Stimulated activated CD8-positive, alpha-beta memory T cell treated with anti-CD3 and anti-CD28 coated beads, Interleukin-4, amount 100 ng/mL, for 24 hours (primary cell): ENCODE results near the gene CATSPER1.
"Not testable (repeated sequence)": the region's sequence is repeated elsewhere in the genome, so short reads cannot be mapped to it uniquely, and the experiment has no call there.

Experiments
- DNase-seq: peaks from one replicate; pipeline ENCODE4 v3.0.0-alpha.2; 2020; ENCODE audit warnings: low read depth

CATSPER1 gene

GRCh38 chr11:66051766-66052663, 25.7 kb upstream of the CATSPER1 start, which contains the start of gene SF3B2:
TSS of gene SF3B2 (plus strand) at chr11:66052364. CDS start at chr11:66052385, 21 bp downstream.
- peak; percentile 95 for DNase-seq

- DNase-seq = no peak
Measured at GRCh38 chr11:66051371-66051765, 25.1 kb upstream of the CATSPER1 start.

GRCh38 chr11:66050581-66051231, 24.4 kb upstream of the CATSPER1 start:
- no peak for DNase-seq

DNA sequence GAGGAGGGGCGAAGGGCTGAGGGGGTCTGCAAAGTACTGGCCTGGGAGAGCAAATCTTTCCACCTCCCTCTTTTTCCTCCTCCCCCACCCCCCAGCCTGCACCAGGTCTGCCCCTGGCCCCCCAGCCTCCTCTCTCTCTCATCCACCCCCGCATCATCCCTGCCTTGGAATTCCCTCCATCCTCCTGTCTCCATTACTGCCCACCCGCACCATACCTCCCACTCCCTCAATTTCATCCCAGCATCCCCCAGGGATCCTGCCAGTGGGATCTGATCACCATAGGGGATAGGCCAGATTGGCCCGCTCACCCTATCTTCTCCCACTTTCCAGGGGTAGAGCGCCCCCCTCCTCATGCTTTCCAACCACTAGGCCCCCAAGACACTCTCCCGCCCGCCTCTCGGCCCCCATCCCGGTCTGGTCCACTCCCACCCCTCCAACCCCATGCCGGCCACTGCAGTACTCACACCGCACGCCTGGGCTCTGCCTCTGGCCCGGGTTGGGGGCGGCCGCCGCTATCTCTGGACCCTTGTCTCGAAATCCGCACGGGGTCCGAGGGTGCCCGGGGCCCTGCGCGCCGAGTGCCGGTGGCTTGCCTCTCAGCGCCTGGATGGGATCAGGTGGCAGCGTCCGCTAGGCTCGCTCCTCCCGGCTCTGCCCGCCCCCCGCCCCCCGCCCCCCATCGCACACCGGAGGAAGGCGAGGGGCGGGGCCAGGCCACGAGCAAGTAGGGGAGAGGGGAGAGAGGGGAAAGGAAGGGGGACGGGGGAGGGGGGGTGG, 22.5 kb upstream of the CATSPER1 start, which contains the start of gene GAL3ST3:
TSS of gene GAL3ST3 (minus strand) at position 615 of the 777 bp plus-strand sequence. CDS start 3,746 bp downstream, outside the sequence.
- DNase-seq = no peak

GRCh38 chr11:66047541-66048365, 21.5 kb upstream of the CATSPER1 start:
- no peak for DNase-seq

DNA sequence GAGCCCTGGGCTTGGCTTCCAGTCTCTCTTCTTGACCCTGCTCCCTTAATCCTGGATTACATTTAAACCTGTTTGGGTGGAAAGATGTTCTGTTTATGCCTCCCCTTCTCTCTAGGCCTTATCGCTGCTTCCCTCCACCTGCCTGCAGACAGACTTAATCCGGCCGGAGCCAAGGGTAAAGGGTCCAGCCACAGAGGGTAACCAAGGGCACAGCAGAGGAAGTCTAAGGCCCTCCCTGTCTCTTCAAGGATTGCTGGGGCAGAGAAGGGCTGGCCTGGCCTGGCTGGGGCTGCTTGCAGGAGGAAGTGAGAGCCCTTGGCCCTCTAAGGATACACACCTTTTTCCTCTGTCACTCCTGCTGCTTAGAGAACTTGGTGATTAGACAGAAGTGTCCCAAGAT, 20.6 kb upstream of the CATSPER1 start:
- DNase-seq = no peak

- DNase-seq = peak; percentile 76
Measured at GRCh38 chr11:66045177-66045639, 18.9 kb upstream of the CATSPER1 start.

DNA sequence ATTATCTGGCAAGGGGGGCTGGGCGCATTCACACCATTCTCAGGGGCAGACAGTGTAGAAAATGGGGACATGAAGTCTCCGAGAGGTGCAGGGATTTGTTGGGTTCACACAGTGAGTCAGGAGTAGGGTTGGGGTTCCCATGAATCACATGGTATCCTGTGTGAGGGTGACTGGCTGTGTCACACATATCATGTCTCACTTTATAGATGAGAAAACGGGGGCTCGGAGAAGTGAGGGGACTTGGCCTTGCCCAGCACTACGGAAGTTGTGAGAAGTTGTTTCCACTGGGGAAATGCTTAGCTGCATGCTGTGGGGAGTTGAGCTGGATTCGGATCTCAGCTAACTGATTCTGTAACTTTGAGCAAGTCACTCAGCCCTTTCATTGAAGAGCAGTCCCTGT, 18.5 kb upstream of the CATSPER1 start:
- no peak for DNase-seq

DNA sequence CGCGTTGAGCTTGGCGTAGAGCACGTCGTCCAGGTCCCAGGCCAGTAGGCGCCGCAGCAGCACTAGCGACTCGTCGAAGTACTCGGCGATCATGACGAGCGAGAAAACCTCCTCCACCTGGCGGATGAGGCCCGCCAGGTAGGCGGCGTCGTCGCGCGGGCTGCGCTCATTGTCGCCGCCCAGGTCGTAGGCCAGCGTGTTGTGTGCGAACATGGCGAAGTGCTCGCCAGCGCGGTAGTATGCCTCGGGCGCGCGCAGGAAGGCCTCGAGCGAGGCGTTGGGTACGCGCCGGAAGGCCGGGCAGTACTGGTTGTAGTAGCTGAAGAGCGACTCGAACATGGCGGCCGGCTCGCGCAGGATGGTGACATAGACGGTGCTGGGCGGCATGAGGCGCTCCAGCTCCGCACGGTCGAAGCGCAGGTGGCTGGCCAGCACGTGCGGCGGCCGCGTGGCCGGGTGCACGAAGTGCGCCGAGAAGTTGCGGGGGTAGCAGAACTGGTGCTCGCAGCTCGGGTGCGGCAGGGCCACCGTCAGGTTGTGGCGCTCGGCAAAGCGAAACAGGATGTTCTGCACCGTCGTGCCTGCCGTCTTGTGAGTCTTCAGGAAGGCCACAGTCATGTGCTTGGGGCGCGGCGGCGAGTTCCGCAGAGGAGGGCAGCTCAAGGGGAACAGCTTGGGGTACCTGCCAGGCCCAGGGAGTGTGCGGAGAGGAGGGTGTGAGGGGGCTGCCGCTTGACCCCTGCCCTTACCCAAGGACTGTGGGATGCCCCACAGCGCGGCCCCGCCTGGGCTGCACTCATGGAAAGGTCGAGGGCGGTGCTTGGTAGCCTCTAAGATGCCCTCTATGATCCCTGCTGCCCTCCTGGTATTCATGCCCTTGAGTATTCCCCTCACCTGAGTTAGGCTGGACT, 17.0 kb upstream of the CATSPER1 start:
- DNase-seq = no peak

GRCh38 chr11:66042227-66042995, 16.1 kb upstream of the CATSPER1 start:
- no peak for DNase-seq

DNA sequence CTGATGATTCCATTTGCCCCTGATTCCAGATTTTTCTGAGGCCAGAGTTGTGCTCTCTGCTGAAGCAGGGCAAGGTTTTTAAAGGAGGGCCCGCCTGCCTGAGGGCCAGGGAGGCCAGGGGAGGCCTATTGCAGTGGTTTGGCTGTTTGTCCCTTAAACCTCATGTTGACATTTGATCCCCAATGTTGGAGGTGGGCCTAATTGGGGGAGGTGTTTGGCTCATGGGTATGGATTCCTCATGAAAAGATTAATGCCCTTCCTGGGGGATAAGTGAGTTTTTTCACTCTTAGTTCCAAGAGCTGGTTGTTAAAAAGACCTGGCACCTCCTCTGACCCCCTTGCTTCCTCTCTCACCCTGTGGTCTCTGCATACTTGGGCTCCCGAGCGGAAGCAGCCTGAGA, 13.5 kb upstream of the CATSPER1 start:
- no peak for DNase-seq

DNA sequence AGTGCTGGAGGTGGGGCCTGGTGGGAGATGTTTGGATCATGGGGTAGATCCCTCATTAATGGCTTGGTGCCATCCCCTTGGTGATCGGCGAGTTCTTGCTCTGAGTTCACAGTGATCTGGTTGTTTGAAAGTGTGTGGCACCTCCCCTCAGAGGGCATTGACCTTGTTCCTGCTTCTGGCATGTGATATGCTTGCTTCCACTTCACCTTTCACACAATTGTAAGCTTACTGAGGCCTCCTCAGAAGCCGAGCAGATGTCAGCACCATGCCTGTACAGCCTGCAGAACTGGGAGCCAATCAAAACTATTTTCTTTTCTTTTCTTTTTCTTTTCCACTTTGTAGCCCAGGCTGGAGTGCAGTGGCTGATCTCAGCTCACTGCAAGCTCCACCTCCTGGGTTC, 11.0 kb upstream of the CATSPER1 start:
- DNase-seq = no peak

DNA sequence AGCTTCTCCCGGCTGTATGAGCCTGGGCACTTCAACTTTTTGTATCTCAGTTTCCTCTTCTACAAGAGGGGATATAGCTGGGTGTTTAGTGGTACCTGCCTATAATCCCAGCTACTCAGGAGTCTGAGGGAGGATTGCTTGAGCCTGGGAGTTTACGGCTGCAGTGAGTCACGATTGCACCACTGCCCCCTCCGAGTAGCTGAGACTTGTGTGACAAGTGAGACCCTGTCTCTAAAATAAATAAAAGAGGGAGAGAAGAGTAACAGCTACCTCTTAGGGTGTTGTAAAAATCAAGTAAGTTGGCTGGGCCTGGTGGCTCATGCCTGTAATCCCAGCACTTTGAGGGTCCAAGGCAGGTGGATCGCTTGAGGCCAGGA, 10.0 kb upstream of the CATSPER1 start:
- no peak for DNase-seq

- no peak for DNase-seq
Measured at GRCh38 chr11:66035653-66036333, 9.5 kb upstream of the CATSPER1 start.

GRCh38 chr11:66032957-66033735, 6.9 kb upstream of the CATSPER1 start:
- DNase-seq = no peak

DNA sequence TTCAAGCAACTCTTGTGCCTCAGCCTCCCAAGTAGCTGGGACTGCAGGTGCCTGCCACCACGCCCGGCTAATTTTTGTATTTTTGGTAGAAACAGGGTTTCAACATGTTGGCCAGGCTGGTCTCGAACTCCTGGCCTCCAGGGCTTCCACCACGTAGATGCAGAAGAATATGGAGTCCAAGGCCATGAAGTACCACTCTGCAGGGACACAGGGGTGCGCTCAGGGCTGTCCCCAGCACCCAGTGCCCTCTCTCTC, 3.2 kb downstream of the CATSPER1 start:
- not testable (repeated sequence) for DNase-seq

- peak; percentile 69 for DNase-seq
Measured at GRCh38 chr11:66022401-66023185, 3.7 kb downstream of the CATSPER1 start.
